Germinal center (tissue), 1 donor: Measurements from ENCODE around the gene SMO.

Experiments
- DNase-seq: peaks from one replicate; pipeline ENCODE4 v3.0.0; 2012; ENCODE audit warnings: mixed read lengths, low spot score

Gene SMO

GRCh38 chr7:129188372-129188891 is at the start of gene SMO:
SMO (plus strand) TSS chr7:129188633; CDS start chr7:129189152, 519 bp downstream.
- DNase-seq: peak; percentile 59

DNA sequence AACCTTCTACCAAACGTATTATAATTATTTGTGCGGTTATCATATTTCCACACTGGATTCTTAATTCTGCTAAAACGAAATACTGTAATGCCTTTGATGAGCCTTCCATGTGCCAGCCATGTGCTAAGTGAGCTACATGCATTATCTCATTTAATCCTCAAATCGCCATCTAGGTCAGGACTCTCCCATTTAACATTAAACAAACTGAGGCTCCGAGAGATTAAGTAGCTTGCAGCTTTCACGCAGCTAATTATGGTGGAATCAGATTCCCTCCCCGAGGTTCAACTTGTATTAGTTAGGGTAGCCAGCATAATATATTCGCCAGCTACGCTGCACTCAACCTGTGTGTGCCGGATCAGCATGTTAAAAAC is 44.7 kb upstream of the SMO start:
- DNase-seq: no peak

DNA sequence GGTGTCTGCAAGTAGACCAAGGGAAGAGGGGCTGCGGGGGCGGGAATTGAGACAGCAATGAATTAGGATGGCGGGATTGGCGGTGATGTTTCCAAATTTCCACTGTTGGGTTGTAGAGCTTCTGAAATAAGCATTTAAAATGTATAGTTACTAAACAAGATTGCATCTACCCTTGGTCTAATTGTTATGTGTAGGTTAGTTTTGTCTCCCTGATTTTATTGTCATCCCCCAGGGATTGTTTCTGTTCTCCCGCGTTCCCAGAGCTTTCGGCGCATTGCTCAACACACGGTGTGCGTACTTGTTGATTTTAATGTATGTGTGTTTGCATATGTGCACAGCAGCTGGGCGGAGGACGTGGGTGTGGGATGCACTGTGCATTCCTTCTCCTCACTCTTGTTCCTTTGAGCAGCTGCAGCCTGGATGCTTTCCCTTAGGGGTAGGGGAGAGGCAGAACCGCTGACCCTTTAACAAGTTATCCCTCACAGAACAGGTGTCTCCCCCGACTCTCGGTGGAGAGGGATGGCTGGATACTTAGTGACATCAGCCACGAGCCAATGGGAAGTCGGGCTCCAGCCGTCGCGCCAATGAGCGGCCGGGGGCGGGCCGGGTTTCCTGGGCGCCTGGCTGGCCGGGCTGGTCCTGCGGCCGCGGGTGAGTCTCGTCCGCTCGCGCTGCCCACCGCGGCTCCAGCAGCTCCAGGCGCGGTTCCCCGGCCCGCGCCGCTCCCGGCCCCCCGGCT is 44.2 kb upstream of the SMO start, which contains the start of gene TSPAN33:
Gene TSPAN33, plus strand, starts transcription at position 613 of the 739 bp plus-strand sequence. CDS start 274 bp downstream, outside the sequence.
- peak; percentile 91 for DNase-seq

DNA sequence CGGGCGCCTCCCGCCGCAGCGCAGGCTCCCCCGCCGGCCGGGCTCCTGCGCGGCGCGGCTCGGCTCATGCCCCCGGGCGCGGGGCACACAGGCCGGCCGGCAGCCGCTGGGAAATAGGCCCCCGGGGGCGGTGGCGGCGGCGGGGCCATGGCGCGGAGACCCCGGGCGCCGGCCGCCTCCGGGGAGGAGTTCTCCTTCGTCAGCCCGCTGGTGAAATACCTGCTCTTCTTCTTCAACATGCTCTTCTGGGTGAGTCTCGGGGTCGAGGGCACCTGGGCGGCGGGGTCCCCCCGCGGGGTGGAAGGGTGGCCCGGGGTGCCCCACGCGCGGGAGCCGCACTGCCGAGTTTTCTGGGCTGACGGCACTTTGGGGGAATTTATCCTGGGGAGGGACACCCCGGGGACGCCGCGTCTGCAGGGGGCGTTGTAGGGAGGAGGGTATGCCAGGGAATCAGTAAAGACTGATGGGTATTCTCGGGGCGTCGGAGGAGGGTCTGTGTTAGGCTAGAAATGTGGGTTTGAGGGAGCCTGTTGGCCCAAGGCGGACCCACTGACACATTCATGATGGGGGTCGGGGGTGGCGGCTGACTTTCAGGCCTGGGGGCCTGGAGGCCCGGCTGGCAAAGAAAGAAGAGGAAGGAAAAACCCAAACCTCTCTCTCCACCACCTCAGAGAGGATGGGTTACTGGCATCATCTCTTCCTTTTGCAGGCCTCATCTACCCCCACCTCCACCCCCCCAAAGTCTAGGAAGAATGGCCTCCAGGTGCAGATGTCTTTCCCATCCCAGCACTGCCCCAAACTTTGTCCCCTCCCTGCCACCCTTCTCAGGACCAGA is 43.4 kb upstream of the SMO start:
- DNase-seq: peak; percentile 48

DNA sequence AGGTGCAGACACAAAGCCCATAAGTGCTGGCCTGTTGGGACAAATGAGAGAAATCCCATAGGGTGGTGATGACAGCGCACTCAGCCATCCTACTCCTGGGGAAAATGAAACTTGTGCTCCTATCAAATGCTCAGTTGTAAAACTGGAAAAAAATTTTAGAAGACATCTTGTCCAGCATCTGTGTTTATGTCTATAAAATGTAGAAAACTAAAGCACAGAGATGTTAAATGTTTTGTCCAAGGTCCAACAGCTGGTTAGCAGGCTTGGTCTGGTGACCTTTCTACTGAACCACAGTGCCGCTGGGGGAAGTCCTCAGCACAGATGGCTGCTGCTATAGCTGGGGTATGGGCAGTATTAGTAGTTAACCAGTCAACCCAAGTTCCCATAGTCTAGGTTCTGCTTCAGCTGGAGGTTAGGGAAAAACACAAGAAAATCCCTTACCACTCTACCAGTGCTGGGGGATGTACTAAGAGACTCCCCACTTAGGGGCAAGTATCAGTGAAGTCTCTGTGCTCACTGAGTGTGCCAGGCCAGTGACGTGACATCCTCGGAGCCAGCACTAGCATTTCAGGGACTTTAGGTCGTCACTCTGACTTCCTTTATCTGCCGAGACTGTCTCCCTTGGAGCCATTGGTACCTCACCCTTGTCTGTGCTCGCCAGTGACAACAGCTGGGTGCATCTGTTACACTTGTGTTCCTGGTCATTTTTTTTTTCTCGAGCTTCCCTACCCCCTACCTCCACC is 42.0 kb upstream of the SMO start:
- peak; percentile 64 for DNase-seq

GRCh38 chr7:129147731-129148130 is 40.7 kb upstream of the SMO start:
- no peak for DNase-seq

- DNase-seq: no peak
Observed at GRCh38 chr7:129149511-129149910, 38.9 kb upstream of the SMO start.

- DNase-seq: no peak
Observed at GRCh38 chr7:129150199-129150996, 38.0 kb upstream of the SMO start.

DNA sequence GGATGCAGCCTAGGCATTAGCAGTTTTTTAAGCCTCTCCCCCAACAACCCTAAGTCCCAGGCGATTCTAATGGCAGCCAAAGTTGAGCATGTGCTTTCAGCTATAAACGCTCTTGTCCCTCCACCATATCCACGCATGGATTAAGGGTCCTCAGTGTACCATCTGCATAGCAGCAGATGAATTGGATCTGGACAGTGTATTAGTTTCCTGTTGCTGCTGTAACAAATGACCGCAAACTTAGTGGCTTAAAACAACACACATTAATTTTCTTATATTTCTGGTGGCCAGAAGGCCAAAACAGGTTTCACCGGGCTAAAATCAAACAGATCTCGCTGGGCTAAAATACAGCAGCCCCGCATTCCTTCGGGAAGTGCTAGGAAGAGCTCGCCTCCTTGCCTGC is 30.8 kb upstream of the SMO start:
- DNase-seq: no peak

DNA sequence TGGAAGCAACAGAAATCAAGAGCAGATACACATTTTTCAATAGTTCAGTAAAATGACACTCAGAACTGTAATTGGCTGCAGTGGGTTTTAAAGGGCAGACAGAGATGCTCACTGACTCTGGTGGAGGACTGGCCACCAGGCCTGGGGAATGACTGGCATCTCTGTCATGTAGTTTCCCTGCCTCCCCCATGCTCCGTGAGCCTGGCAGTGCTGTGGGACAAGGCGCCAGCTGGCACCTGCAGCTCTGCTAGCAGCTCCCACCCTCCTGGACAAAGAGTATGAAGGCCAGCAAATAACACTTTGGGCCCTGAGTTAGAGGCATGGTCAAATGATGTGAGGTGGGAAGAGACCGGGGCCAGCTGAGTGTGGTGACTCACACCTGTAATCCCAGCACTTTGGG is 28.9 kb upstream of the SMO start:
- DNase-seq: no peak

DNA sequence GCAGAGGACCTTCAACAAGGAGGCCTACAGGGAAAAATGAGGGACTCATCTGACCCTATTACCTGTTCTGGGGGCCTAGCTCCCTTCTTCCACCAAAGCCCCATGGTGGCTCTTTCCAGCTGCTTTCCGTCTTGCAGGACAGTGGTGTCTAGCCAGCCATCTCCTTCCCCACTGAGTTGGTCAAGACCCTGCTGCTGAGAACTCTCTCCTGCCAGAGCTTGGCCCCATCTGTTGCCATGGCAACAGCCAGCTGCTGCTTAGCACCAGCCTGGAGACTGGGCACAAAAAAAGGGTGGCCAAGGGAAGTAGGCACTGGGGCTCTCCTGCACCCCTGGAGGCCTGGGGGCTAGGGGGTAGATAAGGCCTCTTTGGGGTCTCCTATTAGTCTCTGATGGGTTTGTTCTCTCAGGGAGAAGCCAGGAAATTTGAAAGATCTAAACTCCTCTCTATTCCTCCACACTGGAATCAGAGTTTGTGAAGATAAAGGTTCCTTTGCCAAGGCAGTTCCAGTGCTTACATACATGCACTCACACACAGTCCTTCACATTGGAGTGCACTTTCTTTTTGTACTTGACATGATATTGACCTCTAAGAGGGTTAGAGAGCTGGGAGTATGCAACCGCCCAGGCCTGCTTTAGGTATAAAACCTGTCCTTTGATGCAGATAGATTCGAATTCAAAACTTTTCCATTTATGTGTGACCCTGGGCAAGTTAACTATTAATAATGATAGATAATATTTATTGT is 28.1 kb upstream of the SMO start:
- DNase-seq: no peak

GRCh38 chr7:129161524-129162225 is 26.8 kb upstream of the SMO start:
- no peak for DNase-seq

DNA sequence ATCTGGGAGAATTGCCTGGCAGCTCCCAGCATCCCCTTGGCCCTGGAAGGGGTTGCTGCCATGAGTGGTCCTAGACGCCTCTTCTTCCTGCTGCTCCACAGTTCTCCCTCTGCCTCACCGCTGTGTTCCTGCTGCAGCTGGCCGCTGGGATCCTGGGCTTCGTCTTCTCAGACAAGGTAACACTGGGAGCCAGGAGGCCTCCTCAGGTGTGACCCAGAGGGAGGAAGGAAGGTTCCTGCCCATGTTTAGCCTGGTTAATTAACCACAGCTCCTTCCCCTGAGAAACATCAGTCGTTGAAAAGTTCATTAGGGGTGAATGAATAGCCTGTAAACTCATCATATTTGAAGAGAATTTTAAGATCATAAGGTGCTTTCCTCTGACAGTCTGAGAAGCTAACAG is 25.7 kb upstream of the SMO start:
- no peak for DNase-seq

- DNase-seq: peak; percentile 61
Observed at GRCh38 chr7:129163875-129164544, 24.4 kb upstream of the SMO start.

GRCh38 chr7:129166745-129167144 is 21.7 kb upstream of the SMO start:
- DNase-seq: peak; percentile 52

DNA sequence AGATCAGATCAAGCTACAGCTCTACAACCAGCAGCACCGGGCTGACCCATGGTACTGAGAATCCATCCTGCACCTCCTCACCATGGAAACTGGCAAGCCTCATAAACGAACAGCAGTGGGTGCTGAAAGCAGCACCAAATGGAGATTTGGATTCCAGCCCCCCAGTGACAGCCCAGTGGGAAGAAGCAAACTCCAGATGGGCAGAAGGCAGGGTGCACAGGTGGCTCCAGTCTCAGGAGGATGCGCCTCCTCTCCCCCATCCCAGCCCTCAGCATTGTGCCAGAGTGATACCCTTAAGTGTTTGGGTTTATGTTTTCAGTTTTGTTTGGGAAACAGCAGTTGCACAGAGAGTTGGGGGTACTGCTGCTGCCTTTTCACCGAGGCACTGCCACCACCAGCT is 20.6 kb upstream of the SMO start:
- DNase-seq: no peak

GRCh38 chr7:129168231-129169021 is 20.0 kb upstream of the SMO start:
- DNase-seq: no peak

GRCh38 chr7:129169171-129169671 is 19.2 kb upstream of the SMO start:
- DNase-seq: peak; percentile 75
